Tongue (tissue), 2 donors: ENCODE measurements around the gene ACOT11. TPM values are rescaled to one million over a fixed set of nuclear protein-coding genes. Genes with fewer than 3 reads are reported as not detected.

Experiments used
- DNase-seq: peaks from one replicate; pipeline ENCODE4 v3.0.0-alpha.2; 2015
- total RNA-seq: library from RNA; depleted of rRNA; stranded (reverse); fragments of >200 nt; gene quantifications from one replicate; pipeline ENCODE4 v1.2.3, GENCODE V29; 2014

Gene ACOT11
- total RNA-seq, 1 donor from 2014 or later, result 18.2 TPM

DNA sequence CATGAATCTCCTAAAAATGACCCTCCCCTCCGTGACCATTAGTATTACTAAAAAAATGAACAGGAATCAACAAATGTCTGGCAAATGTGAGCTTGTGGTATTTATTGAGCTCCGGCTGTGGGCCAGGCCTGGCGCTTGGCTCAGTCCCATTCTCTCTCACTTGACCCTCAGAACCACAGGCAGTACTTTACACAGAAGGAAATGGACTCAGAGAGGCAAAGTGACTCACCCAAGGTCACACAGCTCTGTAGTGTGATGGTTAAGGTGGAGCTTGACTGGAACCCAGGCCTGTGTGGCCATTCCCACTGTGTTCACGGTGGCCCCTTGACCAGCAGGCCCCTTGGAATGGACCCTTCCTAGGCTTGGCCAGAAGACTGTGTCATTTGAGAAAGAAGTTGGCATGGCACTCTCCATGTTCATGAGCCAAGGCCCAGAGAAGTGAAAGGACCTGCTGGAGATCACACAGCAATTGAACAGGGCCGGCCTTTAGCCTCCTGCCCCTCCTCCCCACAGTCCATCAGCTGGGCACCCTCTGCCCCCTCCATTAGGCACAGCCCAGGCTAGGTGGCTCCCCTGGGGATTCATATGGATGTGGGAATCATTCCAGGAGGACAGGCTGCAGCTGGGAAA is 43.2 kb downstream of the ACOT11 start:
- DNase-seq, result no peak

DNA sequence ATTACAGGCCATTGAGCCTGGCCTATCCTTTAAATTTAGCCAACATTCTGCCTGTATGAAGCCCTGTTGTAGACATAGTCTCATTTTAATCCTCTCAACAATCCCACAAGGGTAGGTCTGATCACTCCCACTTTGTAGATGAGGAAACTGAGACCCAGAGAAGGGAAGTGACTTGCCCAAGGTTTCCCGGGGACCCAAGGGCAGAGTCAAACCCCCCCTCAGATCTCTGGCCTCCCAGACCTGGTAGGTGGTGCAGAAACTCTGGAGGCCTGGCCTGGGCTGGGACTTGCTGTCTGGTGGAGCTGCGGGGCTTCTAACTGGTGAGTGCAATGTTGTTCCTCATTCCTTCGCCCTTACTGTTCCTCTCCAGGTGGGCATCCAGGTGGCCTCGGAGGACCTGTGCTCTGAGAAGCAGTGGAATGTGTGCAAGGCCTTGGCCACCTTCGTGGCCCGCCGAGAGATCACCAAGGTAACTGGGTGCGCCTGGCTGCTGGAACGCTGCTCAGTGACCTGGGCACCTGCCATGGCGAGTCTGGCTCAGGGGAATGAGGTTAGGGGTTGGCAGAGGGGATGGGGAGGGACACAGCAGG is 45.6 kb downstream of the ACOT11 start:
- no peak for DNase-seq

DNA sequence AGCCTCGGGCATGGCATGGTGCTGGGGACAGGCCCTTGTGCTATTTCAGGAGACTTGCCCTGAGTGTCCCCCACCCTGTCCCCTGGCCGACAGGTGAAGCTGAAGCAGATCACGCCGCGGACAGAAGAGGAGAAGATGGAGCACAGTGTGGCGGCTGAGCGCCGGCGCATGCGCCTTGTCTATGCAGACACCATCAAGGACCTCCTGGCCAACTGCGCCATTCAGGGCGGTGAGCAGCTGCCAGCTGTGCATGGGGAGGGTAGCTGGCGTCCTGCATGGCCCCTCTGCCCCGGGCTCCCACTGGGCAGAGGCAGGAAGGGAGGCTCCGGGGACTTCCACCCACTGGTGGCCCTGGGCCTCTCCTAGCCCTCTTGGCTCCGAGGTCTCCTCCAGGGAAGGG is 46.4 kb downstream of the ACOT11 start:
- DNase-seq, result no peak

DNA sequence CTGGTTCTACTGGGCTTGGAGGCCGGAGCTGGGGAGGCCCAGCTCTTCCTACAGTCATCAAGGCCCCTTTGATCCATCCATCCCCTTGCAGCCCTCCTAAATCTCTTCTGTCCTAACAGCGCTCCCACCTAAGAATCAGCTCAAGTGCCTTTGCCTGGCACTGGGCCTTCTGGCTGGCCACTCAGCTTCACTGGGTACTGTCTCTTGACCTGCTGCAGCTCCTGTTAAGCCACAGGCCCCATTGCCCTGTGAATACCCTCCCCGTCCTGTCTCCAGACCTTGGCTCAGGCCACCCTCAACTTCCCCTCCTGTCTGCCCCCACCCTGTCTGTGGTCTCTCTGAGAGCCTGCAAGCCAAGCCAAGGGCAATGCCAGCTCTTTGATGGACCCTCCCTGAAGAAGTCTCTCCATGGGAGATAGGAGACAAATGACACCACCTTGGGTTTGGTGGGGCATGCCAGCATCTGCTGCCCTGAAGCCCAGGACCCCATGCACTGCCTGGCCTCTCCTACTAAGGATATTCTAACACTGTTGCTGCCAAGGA is 48.0 kb downstream of the ACOT11 start:
- no peak for DNase-seq

DNA sequence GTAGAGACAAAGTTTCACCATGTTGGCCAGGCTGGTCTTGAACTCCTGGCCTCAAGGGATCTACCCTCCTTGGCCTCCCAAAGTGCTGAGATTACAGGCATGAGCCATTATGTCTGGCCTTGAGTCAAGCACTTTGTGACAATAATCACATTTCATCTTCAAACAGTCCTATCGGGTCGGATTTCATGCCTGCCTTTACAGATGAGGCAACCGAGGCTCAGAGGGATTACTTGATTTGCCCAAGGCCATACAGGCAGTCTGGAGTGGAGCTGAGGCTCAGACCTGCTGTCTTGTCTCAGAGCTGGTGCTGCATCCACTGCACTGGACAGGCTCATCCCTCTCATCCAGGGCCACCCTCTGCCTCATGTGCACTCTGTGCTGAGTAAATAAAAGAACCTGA is 48.7 kb downstream of the ACOT11 start:
- no peak for DNase-seq

DNA sequence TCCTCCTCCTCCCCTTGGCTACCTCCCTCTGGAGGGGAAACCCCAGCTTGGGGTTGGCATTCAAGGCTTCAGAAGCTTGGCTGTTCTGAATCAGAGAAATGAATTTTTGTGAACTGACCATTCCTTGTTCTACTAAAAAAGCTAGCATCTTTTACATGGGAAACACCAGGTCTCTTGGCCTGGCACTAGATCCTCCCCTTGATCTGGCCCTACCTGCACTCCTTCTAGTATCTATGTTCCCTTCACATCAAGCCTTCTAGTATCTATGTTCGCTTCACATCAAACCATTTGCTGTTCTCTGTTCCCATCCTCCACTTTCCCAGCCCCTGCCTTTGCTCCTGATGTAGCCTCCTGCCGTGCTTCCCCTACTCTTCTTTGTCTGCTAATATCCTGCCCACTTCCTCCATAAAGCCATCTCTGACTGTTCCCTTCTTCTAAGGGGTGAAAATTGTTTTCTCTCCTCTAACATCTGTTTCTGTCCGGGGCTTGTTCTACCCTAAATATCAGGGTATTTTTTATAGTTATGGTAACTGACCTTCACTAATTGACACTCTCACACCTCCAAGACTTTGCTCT is 49.5 kb downstream of the ACOT11 start:
- DNase-seq, result no peak

DNA sequence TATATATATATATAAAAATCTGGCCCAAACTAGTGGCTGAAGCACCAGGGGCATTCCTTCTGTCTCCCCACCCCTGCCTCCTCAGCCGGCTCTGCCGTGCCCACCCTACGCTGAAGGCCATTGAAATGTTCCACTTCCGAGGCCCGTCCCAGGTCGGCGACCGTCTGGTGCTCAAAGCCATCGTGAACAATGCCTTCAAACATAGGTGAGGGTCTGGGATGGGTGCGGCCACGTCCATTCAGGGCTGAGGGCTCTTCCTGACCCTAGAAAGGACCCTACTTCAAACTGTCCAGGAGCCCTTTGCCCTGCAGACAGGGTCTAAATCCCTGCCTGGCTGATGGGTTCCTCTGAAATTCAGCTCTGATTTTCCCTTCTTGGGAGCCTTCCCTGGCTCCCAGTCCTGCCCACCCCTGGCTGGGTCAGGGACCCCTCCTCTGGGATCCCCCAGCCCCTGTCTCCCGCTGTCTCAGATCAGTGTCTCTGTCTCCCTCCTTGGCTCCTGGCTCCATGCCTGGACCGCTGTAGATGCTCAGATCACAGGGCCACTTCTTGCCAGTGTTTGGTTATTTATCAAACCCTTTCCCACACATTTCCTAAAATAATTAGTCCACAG is 51.3 kb downstream of the ACOT11 start:
- DNase-seq, result no peak

DNA sequence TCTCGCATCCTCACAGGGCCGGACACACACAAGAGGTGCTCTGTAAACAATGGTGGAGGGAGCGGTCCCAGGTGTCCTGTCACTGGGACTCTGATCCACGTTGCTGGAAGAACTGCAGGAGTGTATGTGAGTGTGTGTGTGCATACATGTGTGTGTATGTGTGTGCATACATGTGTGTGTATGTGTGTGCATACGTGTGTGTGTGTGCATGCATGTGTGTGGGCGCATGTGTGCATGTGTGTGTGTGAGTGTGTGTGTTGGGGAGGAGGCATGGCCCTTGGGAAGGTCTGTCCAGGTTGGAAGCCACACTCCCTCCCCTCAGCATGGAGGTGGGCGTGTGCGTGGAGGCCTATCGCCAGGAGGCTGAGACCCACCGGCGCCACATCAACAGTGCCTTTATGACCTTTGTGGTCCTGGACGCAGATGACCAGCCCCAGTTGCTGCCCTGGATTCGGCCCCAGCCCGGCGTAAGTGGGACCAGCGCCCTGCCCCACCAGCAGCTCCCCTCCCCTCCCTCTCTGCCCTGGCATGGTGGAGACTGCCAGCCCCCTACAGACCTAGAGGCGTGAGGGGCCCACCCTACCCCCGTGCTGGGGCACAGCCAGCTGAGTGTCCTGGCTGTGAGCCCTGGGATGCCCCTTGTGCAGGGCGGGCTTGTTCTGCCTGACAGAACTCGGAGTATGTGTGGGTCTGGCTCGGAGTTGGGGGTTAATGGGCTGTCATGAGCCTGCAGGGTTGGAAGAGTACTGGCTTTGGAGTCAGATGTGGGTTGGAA is 53.1 kb downstream of the ACOT11 start:
- DNase-seq, result no peak

DNA sequence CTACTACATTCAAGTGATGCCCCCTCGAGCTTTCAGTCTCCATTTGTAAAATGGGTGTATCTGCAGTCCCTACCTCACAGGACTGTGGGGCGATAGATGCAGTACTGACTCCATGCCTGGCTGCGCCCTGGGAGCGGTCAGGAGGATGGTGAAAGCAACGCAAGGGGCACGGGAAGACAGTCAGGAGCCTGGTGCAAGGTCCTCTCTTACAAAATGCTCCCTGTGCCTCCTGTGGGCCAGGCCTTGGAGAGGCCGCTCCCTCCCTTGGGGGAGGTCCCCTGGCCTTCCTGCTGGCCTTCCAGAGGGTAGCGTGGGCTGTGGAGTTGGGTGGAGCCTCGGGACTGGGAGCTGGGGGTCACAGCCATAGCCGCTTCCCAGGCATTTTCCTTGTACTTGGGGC is 53.7 kb downstream of the ACOT11 start:
- DNase-seq, result no peak

DNA sequence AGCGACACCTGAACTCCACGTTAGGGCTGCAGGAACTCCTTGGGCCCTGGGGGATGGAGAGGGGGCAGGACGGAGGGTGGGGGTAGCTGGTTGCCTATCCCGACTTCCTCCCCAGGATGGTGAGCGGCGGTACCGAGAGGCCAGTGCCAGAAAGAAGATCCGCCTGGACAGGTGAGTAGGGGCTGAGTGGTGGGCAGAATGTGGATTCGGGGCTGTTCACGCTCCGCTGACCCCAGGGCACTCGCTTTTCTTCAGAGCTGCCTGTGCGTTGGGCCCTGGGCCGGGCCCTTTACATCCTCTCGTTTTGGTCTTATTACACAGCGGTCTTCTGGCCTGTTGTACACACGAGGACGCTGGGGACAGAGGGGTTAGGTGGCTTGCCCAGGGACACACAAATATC is 54.5 kb downstream of the ACOT11 start:
- no peak for DNase-seq

DNA sequence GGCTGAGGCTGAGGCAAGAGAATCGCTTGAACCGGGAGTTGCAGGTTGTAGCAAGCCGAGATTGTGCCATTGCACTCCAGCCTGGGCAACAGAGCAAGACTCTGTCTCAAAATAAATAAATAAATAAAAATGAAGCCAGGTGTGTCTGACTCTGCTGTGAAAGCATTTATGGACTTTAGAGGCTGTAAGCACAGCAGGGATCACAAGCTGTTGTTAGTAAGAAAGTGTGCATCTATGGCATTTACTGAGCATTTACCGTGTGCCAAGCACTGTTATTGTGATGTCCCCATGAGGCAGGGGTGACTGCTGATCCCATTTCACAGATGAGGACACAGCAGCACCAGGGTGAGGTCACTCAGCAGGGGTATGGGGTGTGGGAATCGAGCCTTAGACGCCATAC is 55.2 kb downstream of the ACOT11 start:
- DNase-seq, result no peak

DNA sequence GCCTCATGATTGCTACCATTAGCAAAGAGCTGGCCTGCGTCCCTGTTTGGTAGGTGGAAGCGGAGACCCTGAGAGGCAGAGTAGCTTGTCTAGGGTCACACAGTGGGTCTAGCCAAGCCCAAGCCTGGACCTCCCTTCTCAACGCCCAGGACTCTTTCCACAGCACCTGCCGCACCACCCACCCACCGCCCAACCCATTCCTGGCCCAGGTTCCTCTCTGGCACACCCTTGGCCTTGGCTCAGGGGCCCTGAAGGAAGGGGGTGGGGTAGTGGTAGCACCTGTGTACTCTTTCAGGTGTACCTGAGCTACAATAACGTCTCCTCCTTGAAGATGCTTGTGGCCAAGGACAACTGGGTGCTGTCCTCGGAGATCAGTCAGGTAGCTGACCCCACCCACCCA is 56.0 kb downstream of the ACOT11 start:
- no peak for DNase-seq

DNA sequence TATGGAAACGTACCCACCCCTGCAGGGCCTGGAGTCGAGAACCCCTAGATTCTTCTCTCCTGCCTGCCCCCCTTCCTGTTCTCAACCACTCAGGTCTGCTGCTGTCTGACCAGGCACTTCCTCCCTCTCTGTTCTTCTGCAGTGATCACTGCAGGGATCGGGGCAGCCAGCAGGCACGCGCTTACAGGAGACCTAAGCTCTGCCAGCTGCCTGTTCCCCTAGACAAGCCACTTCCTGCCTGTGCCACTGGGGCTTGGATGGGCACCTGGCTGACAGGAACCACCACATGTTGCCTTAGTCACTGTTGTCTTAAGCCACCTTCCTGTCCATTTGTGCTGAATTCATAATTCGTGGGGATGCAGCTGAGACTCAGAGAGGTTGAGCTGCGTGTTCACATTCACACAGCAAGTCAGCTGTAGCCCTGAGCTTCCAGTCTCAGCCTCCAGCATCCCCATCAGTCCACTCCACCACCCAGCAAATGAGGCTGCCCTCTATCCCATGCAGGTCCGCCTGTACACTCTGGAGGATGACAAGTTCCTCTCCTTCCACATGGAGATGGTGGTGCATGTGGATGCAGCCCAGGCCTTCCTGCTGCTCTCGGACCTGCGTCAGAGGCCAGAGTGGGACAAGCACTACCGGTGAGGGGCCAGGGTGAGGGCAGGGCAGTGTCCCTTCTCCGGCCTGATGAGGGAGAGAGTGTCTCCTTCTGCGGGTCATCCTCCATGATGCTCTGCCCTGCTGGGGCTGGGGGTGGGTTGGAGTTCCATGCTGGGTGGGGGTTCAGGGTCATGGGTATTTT is 56.7 kb downstream of the ACOT11 start:
- no peak for DNase-seq

DNA sequence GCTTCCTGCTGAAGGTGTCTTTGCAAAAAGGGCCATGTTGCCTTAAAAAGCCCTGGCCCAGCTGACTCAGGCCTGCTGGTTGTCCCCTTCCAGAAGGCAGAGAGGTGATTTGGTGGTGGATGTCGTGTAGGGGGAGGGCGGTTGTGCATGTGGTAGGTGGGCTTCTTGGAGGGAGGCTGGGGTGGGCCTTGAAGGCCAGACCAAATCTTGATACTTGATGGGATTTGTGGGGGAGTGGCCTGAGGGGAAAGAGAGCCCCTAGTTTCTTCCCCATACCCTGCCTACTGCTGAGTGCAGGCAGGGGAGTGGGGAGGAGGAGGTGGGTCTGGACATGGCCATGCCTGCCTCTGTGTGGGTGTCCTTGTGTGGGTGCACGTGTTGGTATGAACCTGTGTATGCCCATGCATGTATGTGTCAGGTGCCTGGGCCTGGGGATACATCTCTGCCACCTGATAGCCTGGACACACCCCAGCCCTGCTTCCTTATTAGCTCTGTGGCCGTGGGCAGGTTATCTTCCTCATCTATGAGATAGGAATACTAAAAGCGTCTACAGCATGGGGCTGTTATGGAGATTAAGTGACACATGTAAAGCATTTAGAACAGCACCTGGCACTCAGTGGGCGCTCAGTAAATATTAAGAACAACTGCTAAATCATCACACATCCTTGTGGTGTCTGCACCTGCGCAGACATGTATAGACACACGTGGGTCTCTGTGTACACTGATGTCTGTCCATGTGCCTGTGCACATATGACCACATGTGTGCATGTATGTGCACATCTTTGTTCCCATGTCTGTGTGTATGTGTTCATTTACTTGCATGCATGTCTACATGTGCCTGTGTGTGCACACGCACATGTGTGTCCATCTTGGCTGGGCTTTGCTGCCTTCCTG is 58.3 kb downstream of the ACOT11 start:
- no peak for DNase-seq

DNA sequence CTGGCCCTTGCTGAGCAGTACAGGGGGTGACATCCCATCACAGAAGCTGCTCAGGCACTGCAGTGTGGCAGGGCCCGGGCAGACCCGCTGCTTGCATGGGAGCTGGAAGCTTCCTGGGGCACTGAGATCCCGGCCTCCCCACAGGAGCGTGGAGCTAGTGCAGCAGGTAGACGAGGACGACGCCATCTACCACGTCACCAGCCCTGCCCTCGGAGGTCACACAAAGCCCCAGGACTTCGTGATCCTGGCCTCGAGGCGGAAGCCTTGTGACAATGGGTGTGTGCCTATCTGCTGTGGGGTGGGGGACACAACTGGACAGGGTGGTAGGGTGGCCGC is 58.9 kb downstream of the ACOT11 start:
- no peak for DNase-seq

DNA sequence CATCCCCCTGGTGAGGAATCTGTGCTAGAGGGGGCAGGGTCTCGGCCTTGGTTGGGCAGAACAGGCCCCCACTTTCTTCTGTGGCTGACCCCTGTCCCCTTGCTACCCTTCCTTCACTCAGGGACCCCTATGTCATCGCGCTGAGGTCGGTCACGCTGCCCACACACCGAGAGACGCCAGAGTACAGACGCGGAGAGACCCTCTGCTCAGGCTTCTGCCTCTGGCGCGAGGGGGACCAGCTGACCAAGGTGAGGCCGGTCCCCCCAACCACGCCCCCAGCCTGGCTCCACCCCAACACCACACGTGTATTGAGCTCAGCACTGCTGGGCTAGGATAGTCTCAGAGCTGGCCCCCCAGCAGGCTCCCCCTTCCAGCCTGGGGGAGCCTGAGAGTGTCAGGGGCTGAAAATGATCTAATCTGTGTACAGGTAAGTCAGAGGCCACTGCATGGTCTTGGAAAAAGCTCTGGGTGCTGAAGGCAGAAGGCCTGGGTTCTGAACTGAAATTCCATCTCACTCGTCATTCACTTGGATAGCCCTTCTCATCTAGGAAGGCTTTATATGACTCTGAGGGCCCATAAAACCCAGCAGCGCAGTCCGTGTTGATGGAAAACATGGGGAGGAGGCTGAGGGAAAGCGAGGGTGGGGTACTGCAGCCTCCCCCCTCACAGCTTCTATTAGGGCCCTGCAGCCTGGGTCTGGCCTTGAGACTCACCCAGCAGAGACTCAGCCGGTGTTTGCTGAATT is 60.0 kb downstream of the ACOT11 start:
- DNase-seq, result no peak

DNA sequence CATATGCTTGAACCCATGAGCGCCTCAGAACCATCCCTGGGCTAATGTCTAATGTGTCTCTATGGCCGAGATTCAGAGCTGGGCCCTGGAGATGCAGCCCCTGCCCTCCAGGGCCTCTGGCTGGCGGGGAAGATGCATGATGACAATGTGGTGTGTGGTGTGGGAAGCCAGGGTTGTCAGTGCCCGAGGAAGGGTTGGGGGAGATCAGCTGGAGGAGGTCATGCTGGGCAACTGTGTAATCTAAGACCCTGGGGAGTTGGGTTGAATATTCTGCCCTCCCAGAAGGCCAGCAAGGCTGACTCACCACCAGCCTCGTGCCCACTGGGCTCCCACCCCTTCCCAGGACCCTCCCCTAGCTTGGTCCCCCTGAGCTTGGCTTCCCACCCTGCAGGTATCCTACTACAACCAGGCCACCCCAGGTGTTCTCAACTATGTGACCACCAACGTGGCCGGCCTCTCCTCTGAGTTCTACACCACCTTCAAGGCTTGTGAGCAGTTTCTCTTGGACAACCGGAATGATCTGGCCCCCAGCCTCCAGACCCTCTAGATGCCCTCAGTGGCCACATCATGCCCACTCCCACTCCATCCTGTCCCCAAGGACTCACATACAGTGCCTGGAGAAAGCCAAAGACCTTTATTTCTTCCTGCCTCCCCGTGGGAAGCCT is 60.7 kb downstream of the ACOT11 start:
- no peak for DNase-seq

DNA sequence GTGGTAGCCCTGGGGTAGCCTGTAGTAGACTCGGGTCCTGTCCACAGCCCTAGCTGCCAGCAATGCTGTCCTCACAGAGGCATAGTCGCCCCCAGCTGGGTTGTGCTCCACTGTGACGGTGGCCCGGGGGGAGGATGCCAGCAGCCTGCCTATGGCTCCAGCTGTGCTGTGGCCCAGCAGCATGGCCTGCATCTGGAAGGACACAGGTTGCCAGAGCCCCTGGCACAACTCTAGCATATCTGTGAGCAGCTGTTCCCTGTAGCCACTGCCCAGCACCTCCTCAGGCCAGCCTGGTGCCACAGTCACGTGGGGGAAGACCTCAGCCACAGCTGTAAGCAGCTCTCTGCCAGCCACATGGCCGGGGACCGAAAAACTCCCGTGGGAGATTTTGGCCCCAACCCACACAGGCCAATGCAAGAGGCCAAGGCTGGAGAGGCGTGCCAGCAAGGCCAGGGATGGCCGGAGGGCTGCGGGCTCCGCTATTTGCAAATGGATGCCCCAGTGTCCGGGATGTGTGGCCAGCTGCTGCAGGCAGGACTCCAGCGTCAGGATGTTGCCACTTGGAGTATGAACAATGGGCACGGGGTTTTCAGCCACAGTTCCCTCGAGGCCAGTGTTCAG is 61.4 kb downstream of the ACOT11 start:
- peak; percentile 88 for DNase-seq

DNA sequence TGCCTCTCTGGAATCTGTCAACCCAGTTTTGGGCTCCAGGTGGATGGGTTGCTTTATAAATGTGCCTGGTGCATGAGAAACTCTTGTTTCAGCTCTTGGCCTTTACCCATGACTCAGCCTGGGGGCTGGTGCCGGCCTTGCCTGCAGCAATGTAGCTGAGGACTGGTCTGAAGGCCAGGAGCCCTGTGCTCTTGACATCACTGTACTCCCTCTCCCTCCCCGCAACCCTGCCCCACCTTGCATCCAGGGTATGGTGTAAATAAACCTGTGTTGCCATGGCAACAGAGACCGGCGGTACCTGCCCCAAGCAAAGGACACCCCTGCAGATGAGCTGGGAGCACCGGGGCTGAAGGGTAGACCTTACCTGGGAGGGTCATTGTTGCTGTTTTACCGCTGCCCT is 62.0 kb downstream of the ACOT11 start:
- DNase-seq, result no peak
